GM19455 (cell line): Measurements from ENCODE around the gene RAB3A.
"Not testable (repeated sequence)": the region's sequence is repeated elsewhere in the genome, so short reads cannot be mapped to it uniquely, and the experiment has no call there.

Experiments
- ATAC-seq: cut with Tn5 transposase; IDR thresholded peaks from one replicate; pipeline ENCODE4 v1.9.1; 2021; ENCODE audit not compliant: unreplicated experiment

Gene RAB3A

DNA sequence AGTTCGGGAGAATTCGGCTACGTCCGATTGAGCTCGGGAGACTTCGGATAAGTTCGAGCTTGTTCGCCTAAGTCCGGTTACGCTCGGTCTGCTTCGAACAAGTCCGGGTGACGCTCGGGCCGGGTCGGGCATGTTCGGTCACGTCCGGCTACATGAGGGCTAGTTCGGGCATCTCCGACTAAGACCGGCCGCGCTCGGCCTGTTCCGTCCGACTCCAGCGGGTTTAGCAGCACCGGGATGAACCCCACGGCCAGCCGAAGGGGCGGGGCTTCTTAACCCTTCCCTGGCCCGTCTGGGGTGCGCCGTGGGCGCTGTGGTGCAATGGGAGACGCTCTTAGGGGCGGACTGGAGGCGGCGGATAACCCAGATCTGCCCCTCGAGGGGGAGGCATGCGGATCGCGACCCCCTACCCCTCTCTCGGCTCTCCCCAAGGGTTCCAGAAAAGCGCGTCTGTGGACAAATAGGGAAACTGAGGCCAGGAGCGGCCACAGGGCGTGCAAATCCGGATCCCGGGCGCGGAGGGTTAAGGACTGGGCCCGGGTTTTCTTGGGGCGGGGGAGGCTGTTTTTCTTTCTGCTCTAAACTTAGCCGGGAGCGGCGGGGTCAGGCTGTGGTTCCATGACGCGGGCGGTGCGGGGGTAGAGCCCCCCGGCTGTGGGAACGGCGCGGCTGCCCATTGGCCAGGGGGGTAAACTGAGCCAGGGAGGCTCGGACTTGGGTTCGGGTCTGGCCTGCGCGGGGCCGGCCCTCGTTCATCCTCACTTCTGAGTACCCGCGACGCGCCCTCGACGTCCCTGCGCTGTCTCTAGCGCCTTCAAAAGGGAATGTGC is 20.9 kb upstream of the RAB3A start:
- peak; percentile 82 for ATAC-seq

DNA sequence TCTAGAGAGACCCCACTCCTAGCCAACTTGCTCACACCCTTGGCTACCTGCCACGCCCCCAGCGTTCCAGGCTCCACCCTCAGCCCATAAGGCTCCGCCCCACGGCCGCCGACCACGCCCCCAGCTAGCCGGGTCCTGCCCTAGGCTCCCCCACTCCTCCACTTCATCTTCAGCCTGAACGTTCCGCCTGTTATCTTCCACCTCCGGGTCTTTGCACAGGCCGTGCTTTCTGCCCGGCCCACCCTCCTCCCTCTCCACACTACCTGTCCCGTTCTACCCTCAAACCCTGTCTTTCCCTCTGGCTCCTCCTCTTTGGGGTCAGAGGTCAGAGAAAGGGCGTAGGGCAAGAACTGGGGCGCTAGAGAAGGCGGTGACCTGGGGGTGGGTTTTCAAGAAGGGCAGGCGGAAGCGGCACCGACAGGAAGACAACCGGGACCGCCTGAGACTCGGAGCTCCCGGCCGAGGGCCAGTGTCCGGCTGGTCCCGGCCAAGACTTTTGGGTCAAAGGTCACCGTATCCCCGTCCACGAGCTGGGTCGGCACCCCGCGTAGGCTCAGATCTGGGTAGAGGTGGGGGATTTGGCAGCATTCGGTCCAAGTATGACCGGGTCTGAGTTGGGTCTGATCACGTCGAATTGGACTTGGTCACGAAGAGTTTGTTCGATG is 20.1 kb upstream of the RAB3A start:
- peak; percentile 16 for ATAC-seq

DNA sequence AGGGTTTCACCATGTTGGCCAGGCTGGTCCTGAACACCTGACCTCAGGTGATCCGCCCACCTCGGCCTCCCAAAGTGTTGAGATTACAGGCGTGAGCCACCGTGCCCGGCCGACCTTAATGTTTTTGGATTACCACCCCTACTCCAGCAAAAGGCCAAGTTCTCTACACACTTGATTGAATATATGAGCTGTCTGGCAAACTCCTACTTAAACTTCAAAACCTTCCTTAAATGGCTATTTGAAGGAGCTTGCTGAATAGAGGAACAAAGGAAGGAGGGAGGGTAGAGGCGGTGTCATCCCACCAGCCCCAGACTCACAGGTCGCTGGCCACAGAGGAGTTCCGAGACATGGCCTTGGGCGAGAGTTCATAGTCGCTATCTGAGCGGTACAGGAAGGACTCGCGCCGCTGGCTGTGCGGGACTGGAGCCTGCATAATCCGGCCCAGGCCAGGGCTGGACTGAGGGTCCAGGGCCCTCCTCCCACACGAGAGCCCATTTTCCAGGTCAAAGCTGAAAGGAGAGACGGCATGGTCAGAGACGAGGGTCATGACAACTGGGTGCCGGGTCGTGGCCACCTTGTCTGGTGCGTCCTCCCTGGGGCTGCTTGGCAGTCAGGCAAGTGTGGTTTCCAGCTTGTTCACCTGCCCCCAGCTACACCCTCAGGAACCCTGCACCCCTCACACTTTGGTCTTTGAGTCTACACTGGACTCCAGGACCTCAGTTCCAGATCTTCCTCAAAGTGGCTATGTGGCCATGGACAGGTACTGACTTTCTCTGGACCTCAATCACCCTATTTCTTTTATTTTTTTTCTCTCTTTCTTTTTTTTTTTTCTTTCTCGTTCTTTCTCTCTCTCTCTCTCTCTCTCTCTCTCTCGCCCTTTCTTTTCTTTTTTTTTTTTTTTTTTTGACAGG is 18.2 kb upstream of the RAB3A start:
- ATAC-seq = no peak

DNA sequence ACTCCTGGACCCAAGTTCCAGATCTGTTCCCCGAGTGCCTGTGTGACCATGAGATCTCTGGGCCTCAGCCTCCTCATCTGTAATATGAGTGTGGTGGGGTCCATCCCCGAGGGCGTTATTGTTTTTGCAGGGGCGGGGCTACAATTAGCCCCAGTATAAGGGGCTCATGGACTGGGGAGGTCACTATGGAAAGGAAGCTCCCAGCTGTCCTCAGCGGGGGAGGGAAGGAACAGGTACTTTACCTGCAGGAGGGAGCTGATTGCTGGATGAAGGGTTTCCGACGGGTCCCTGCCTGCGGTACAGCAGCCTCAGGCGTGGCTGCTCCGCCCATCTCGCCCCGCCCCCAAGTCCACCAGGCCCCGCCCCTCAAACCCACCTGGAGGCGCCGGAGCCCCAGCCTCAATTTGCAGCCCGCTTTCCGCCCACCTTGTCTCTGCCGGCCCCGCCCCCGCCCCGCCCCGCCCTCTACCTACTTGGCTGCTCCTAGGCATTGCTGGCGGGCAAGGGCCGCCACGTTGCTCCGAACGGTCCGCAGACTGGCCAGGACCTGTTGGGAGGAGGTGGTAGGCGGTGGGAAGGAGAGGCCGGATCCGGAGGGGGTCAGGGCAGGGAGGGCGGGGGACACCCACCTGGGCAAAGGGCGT is 16.9 kb upstream of the RAB3A start:
- ATAC-seq = no peak

DNA sequence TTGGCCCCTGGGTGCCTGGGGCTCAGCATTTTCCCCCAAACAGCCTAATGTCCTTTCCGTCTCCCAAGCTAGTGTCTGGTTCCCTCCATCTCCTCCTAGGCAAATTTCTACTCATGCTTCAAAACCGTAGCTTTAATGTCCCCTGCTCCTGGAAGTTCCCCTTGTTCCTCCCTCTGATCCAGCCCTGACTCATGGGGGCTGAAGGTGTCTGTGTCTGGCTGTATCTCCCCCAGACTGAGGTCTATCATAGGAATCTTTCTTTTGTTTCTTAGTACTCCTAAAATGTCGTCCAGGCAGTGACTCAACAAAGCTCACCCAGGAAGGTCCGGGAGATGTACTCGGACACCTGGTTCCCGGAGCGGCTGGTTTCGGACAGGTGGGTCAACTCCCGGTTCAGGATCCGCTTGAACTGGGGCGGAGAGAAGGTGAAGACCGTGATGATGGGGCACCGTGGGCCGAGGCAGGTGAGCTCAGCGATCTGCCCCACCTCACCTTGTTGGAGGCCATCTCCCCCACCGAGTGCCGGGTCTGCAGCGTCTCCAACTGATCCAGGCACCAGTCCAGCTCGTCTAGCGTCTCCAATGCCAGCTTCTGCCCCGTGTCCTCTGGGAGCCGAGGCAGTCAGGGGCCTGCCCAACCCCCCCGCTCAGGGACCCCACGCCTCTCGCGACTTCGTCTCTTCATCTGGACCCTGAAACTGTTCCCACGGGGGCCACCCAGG is 16.2 kb upstream of the RAB3A start:
- ATAC-seq = no peak

DNA sequence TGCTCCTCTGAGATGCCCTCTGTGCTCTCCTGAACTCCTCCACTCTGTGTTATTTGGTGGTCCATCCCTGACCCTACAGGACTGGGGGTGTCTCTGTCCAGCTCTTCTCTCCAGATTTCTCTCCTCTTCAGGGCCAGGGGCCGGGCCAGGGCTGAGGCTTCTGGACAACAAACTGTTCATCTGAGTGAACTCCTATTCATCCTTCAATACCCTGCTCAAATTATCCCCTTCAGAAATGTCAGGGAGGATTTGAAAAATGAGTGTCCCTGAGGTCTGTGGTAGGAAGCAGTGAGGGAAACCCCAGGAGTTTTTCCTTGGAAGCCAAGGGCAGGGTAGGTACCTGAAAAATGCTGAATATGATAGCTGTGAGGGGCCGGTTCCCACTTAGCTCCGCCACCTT is 14.8 kb upstream of the RAB3A start:
- no peak for ATAC-seq

DNA sequence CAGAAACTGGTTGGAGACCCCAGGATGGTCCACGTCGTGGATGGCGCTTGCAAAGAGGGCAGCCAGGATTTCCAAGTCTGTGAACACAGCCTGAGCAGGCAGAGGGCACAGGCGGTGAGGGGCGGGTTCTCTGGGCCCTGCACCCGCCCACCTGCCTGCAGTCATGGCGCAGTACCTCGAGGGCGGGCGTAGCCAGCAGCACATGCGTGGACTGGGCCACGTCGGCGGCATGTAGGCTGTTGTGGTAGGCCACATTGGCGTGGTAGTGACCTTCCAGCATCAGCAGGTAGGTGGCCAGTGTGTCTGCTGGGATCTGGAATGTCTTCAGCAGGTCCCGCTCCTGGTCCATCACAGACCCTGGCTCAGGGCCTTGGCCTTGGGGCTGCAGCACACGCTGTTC is 14.3 kb upstream of the RAB3A start:
- no peak for ATAC-seq

DNA sequence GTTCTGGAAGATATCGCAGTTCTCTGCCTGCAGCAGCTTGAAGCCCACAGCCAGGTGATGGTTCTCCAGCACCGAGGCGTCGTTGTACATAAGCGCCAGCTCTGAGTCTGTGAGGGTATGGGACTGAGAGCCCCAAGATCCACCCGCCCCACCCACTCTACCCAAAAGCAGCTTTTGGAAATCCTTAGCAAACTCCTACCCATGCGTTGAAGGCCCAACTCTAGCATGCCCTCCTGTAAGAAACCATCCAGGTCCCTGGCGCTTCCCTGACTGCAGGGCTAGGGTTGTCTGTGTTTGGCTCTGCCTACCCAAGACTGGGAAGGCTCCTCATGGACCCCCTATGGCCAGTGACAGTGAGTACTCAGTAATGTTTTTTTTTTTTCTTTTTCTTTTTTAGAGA is 12.9 kb upstream of the RAB3A start:
- ATAC-seq = no peak

DNA sequence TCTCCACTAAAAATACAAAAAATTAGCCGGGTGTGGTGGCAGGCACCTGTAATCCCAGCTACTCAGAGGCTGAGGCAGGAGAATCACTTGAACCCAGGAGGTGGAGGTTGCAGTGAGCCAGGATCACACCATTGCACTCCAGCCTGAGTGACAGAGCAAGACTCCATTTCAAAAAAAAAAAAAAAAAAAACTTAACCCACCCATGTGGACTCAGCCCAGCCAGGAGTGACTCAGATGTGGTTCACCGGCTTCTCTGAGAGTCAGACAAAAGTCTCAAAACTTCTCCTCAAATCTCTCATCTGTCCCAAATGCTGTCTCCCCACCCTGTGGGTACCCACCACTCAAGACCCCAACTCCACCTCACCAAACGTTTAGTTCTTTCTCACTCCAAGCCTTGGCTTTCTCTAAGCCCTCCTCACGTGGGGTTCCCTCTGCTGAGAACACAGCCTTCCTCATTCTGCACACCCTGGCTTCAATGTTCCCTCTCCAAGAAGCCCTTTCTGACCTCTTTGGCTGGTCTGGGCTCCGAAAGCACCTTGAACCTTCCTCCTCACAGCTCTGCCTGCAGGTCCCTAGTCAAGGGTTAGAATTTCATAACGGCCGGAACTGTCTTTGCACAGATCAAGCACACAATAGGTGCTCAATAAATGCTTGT is 11.1 kb upstream of the RAB3A start:
- no peak for ATAC-seq

DNA sequence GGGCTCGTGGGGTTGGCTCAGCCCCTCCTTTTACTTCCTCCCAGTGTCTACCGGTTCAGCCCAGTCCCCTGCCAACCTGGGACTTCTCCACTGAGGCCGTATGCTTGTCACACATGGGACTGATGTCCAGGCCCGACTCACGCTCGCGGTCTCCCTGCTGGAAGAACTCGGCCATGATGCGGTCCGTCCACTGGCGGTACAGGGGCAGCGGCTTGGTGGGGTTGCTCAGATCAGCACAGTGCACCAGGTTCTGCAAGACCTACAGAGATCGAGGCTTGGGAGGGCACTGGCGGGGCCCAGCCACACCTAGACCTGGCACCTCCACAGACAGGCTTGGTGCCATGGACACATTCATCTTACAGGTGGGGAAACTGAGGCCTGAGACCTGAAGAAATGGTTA is 7.8 kb upstream of the RAB3A start:
- no peak for ATAC-seq

DNA sequence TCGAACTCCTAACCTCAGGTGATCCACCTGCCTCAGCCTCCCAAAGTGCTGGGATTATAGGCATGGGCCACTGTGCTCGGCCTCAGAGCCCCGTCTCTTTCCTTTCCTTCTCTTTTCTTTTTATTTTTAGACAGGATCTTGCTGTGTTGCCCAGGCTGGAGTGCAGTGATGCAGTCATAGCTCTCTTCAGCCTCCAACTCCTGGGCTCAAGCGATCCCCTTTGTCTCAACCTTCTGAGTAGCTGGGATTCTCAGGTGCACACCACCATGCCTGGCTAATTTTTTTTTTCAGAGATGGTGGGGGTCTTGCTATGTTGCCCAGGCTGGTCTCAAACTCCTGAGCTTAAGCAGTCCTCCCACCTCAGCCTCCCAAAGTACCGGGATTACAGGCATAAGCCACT is 6.1 kb upstream of the RAB3A start:
- not testable (repeated sequence) for ATAC-seq

DNA sequence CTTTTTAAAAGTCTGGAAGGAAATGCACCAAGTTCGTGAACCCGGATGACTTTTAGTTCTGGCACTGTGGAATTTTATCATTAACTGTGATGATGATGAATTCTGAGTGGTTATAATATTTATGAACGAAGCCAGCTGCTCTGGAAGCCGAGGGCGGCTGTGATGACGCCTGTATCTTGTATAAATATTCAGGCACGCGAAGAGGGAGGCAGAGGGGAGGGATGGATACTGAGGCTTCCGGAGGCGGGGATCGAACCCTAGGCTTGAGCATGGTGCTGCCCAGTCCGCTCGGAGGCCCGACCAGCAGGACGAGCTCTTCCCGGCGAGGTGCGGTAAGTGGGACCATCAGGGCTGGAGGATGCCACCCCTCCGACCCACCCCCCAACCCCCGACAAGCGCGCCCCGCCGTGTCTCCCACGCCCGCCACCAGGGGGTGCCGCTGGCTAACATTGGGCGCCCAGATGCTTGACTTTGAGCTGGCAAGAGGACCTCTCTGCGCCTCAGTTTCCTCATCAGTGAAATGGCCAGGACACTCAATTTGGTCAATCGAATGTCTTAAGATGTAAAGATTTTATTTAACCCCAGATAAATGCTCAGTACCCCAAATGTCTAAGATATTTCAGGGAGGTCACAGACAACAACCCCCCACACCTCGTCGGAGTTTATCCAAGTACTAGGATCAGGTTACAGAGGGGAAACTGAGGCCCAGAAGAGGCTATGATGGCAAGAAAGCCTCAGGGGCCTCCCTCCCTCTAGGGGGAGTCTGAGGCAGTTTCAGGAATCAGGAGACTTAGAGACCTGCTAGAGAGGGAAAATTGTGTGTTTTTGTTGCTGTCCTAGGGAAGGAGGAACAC is 4.5 kb upstream of the RAB3A start:
- ATAC-seq = no peak

DNA sequence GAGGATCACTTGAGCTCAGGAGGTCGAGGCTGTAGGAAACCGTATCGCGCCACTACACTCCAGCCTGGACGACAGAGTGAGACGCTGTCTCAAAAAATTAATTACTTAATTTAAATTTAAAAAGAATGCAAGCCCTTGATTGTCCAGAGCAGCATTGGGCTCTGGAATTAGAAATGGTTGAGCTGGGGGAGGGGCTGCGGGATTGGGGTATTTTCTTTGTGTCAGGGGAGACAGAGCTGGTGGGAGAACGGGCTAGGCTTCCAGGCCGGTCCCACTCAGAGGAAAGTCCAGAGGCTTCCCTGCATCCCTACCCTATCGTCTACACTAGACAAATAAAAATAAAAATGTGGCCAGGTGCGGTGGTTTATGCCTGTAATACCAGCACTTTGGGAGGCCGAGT is 2.2 kb upstream of the RAB3A start:
- ATAC-seq = no peak

DNA sequence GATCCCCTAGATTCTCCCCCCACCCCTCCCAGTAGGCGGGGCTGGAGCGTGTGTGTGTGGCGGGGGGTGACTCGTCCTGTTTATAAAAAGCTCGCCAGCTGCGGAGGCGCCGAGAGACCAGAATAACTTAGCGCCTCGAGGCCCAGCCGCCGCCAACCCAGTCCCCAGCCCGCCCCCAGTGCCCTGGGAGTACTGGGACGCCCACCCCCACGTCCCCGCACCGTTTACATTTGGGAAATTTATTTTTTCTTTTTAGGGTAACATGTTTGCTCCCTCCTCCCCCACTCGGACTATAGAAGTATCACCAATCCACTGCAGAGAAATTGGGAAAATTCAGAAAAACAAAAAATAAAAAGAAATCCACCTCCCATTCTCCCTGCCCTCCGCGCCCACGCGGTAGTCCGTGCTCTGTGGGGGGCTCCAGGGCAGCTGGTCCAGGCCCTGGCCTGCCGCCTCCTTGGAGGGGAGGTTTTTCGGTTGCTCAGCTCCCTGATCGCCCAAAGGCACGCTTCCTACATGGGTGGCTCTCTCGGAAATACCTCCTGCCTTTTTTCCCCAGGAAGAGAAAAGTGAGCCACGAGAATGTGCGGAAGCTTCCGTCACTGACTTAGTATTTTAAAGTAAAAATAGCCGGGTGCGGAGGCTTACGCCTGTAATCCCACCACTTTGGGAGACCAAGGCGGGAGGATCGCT is 1.5 kb upstream of the RAB3A start:
- ATAC-seq = no peak

DNA sequence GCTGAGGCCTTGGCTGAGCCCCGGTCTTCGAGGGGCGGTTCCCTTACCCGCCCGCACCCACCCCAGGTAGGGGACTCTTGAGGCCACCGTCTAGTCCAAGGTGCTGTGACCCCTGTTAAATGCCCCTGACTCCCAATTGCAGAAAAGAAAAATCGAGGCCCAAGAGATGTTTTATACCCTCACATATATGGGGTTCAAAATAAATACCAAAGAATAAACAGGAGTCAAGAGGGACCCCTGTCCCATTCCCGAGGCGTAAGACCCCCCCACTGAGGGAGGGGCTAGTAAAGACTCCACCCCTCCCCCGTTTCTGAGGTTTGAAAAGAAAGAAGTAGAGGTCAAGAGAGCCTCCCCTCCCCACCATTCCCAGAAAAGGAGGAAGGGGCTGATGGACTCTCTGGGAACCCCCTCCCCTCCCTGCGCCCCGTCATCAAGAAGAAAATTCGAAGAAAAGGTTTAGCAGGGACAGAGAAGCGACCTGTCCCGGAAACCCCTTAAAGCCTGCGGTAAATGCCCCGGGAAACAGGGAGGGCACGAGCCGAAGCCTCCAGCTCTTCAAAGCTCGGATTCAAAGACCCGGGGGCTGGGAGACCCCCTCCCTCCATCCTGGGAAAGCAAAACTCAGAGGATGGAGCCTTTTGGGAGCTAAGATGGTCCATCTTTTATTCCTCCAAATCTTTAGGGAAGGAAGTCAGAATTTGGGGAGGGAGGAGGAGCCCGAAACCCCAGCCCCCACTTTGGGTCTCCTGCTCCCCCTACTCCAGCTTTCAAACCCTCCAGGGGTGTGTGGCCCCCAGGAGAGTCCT is 755 bp upstream of the RAB3A start:
- peak; percentile 18 for ATAC-seq

DNA sequence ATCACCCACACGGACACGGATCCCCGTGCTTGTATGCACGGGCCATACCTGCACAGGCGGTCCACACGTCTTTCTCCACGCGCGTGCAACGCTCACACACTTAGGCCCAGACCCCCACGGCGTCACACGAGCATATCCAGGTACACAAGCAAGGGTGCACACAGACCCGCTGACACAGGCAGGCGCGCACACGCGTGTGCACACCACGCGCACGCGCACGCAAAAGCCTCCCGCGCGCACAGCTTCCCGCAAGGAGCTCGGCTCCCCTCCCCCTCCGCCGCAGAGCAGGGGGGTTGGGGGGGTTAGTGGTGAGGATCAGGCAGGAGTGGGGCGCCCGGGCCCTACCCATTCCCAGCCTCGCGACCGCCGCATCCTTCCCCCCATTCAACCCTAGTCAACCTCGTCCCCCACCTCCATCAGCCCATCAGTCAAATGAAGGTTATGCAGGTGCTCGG is 407 bp downstream of the RAB3A start:
- peak; percentile 12 for ATAC-seq

DNA sequence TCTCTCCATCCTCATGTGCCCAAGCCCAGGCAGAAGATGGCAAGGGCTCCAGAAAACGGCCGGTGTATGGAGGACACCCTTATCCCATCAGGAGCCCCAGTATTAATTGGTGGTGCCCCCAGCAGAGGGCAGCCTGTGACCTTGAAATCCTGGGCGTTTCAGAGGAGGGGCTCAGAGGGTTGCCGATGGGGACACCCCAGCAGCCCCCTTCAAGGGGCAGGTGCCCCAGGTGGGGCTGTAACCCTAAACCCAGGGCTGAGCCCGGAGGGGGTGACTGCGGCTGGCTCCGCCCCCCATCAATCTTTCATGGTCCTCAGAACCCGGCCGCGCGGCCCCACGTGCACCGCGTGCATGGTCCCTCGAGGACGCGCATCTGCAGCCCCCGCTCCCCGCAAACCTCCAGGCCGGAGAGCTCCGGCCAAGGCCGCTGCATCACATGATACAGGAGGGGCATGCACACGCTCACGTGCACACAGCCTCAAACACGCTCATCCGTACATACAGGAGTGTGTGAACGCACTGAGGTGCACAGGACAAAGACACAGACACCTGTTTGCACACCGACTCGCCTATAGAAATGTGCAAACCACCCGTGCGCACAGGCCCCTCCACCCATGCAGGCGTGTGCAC is 949 bp downstream of the RAB3A start:
- ATAC-seq = no peak
